ENCODE data around the gene WAPL.

DNA sequence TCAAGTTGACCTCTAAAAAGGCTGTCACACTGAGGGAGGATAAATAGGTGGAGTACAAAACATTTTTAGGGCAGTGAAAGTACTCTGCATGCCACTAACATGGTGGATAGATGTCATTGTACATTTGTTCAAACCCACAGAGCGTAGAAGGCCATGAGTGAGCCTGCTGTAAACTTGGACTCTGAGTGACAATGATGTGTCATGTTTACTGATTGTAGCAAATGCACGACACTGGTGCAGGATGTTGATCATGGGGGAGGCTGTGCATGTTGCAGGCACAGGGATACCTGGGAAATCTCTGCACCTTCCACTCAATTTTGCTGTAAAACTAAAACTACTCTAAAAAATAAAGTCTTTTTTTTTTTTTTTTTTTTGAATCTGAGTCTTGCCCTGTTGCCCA lies 102.5 kb downstream of the WAPL start:
- TF ChIP-seq YY1 (IDR thresholded peaks at IDR 0.05; ENCODE audit: low read depth) (no peak), FOXM1 (IDR thresholded peaks at IDR 0.05; ENCODE audit: borderline replicate concordance, low read depth) (no peak), TCF12 (IDR thresholded peaks at IDR 0.05; ENCODE audit: low read depth) (no peak), TAF1 (IDR thresholded peaks at IDR 0.05; ENCODE audit: low read depth) (no peak), CEBPB (IDR thresholded peaks at IDR 0.05) (no peak), RAD21 (IDR thresholded peaks at IDR 0.05; ENCODE audit: low read depth) (no peak), TEAD4 (IDR thresholded peaks at IDR 0.05) (no peak), EP300 (IDR thresholded peaks at IDR 0.05; ENCODE audit: borderline replicate concordance) (no peak), CREB1 (IDR thresholded peaks at IDR 0.05; ENCODE audit: low read depth) (no peak), EGR1 (IDR thresholded peaks at IDR 0.05) (no peak)
- TF ChIP-seq, protein P1, sequence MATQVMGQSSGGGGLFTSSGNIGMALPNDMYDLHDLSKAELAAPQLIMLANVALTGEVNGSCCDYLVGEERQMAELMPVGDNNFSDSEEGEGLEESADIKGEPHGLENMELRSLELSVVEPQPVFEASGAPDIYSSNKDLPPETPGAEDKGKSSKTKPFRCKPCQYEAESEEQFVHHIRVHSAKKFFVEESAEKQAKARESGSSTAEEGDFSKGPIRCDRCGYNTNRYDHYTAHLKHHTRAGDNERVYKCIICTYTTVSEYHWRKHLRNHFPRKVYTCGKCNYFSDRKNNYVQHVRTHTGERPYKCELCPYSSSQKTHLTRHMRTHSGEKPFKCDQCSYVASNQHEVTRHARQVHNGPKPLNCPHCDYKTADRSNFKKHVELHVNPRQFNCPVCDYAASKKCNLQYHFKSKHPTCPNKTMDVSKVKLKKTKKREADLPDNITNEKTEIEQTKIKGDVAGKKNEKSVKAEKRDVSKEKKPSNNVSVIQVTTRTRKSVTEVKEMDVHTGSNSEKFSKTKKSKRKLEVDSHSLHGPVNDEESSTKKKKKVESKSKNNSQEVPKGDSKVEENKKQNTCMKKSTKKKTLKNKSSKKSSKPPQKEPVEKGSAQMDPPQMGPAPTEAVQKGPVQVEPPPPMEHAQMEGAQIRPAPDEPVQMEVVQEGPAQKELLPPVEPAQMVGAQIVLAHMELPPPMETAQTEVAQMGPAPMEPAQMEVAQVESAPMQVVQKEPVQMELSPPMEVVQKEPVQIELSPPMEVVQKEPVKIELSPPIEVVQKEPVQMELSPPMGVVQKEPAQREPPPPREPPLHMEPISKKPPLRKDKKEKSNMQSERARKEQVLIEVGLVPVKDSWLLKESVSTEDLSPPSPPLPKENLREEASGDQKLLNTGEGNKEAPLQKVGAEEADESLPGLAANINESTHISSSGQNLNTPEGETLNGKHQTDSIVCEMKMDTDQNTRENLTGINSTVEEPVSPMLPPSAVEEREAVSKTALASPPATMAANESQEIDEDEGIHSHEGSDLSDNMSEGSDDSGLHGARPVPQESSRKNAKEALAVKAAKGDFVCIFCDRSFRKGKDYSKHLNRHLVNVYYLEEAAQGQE (IDR thresholded peaks at IDR 0.05; ENCODE audit: low read depth): no peak
- TF ChIP-seq, protein P2, sequence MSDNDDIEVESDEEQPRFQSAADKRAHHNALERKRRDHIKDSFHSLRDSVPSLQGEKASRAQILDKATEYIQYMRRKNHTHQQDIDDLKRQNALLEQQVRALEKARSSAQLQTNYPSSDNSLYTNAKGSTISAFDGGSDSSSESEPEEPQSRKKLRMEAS (IDR thresholded peaks at IDR 0.05): no peak
- TF ChIP-seq, protein P3, sequence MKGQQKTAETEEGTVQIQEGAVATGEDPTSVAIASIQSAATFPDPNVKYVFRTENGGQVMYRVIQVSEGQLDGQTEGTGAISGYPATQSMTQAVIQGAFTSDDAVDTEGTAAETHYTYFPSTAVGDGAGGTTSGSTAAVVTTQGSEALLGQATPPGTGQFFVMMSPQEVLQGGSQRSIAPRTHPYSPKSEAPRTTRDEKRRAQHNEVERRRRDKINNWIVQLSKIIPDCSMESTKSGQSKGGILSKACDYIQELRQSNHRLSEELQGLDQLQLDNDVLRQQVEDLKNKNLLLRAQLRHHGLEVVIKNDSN (IDR thresholded peaks at IDR 0.05): no peak

All from Ishikawa (cell line).